Fibroblast of skin of right quadriceps (primary cell): ENCODE measurements around the gene TAS2R40.
"Not testable (repeated sequence)": the region's sequence is repeated elsewhere in the genome, so short reads cannot be mapped to it uniquely, and the experiment has no call there.

Experiments
- DNase-seq: peaks from one replicate; pipeline ENCODE4 v3.0.0-alpha.2; 2013

Gene TAS2R40

GRCh38 chr7:143221737-143222136 lies at the start of gene TAS2R40:
TSS of gene TAS2R40 (plus strand) at chr7:143222037. CDS start at chr7:143222079, 42 bp downstream.
- DNase-seq: no peak

GRCh38 chr7:143172354-143172753 lies 49.5 kb upstream of the TAS2R40 start:
- no peak for DNase-seq

- DNase-seq: no peak
Measured at GRCh38 chr7:143176128-143176527, 45.7 kb upstream of the TAS2R40 start.

- no peak for DNase-seq
Measured at GRCh38 chr7:143177374-143178119, 44.3 kb upstream of the TAS2R40 start.

GRCh38 chr7:143180771-143181170 lies 41.1 kb upstream of the TAS2R40 start:
- DNase-seq: not testable (repeated sequence)

GRCh38 chr7:143181349-143181748 lies 40.5 kb upstream of the TAS2R40 start:
- no peak for DNase-seq

GRCh38 chr7:143183024-143183423 lies 38.8 kb upstream of the TAS2R40 start, which contains the start of gene TAS2R39:
TSS of gene TAS2R39 (plus strand) at chr7:143183419. CDS start at chr7:143183419, 0 bp downstream.
- no peak for DNase-seq

- no peak for DNase-seq
Measured at GRCh38 chr7:143185551-143185950, 36.3 kb upstream of the TAS2R40 start.

GRCh38 chr7:143188994-143189393 lies 32.8 kb upstream of the TAS2R40 start:
- DNase-seq: no peak

- DNase-seq: no peak
Measured at GRCh38 chr7:143193880-143194279, 28.0 kb upstream of the TAS2R40 start.

- DNase-seq: no peak
Measured at GRCh38 chr7:143199040-143199439, 22.8 kb upstream of the TAS2R40 start.

GRCh38 chr7:143202161-143202560 lies 19.7 kb upstream of the TAS2R40 start:
- no peak for DNase-seq

GRCh38 chr7:143203386-143203785 lies 18.5 kb upstream of the TAS2R40 start:
- DNase-seq: no peak

GRCh38 chr7:143205560-143206293 lies 16.1 kb upstream of the TAS2R40 start:
- no peak for DNase-seq

- DNase-seq: no peak
Measured at GRCh38 chr7:143210541-143210940, 11.3 kb upstream of the TAS2R40 start.

- not testable (repeated sequence) for DNase-seq
Measured at GRCh38 chr7:143213478-143213877, 8.4 kb upstream of the TAS2R40 start.

- peak; percentile 80 for DNase-seq
Measured at GRCh38 chr7:143214789-143215679, 6.8 kb upstream of the TAS2R40 start.

GRCh38 chr7:143216151-143216550 lies 5.7 kb upstream of the TAS2R40 start:
- no peak for DNase-seq

- DNase-seq: no peak
Measured at GRCh38 chr7:143216686-143217085, 5.2 kb upstream of the TAS2R40 start.

- DNase-seq: no peak
Measured at GRCh38 chr7:143217806-143218205, 4.0 kb upstream of the TAS2R40 start.

GRCh38 chr7:143221286-143221685 lies 551 bp upstream of the TAS2R40 start:
- no peak for DNase-seq

- DNase-seq: no peak
Measured at GRCh38 chr7:143222782-143223181, 945 bp downstream of the TAS2R40 start.

GRCh38 chr7:143223784-143224183 lies 1.9 kb downstream of the TAS2R40 start:
- no peak for DNase-seq
